Stomach (tissue), 4 donors: ENCODE results near the gene UTRN.

Experiments used
- CTCF ChIP-seq, 7 experiments: fragments of 450-650 bp in 4 of 7; fragments of 200-600 bp in 3 of 7; sonication (generic) in 3 of 7; IDR thresholded peaks; one replicate each; pipeline ENCODE4 v1.5.1; 2016 to 2019; ENCODE audit warnings: antibody characterized with exemption in 7 of 7, control low read depth in 2 of 7, mild to moderate bottlenecking in 1 of 7
- EP300 ChIP-seq: sonication (generic); formaldehyde crosslinking; IDR thresholded peaks from one replicate; pipeline ENCODE4 v1.6.1; 2017; ENCODE audit warnings: antibody characterized with exemption
- POLR2A ChIP-seq, 4 donors: fragments of 450-650 bp; IDR thresholded peaks; one replicate each; pipeline ENCODE4 v1.6.1; 2016; ENCODE audit warnings: antibody characterized with exemption in 4 of 4, control low read depth in 2 of 4, mild to moderate bottlenecking in 1 of 4, moderate library complexity in 1 of 4
- POLR2AphosphoS5 ChIP-seq, 3 donors: sonication (generic); formaldehyde crosslinking; IDR thresholded peaks; one replicate each; pipeline ENCODE4 v1.6.1; 2016; ENCODE audit warnings: antibody characterized with exemption in 3 of 3

GRCh38 chr6:144278659-144279314, 6.3 kb upstream of the UTRN start:
- TF ChIP-seq EP300 = no peak
- no peak for TF ChIP-seq POLR2A (IDR thresholded peaks at IDR 0.05)
- TF ChIP-seq CTCF (IDR thresholded peaks at IDR 0.05) = no peak
- TF ChIP-seq POLR2AphosphoS5 (IDR thresholded peaks at IDR 0.05) = no peak
